ENCODE data around the gene MICAL1.
A peak's percentile ranks its signal among the peaks of the same experiment; 100 is the strongest.

The MICAL1 gene

GRCh38 chr6:109449795-109450673, 5.5 kb downstream of the MICAL1 start:
- no peak overlapping the region for H3K4me3 ChIP-seq (ENCODE audit: control insufficient read depth, low read depth, low read length)
- no peak for DNase-seq (ENCODE audit: low read depth)
- TF ChIP-seq, protein P1, sequence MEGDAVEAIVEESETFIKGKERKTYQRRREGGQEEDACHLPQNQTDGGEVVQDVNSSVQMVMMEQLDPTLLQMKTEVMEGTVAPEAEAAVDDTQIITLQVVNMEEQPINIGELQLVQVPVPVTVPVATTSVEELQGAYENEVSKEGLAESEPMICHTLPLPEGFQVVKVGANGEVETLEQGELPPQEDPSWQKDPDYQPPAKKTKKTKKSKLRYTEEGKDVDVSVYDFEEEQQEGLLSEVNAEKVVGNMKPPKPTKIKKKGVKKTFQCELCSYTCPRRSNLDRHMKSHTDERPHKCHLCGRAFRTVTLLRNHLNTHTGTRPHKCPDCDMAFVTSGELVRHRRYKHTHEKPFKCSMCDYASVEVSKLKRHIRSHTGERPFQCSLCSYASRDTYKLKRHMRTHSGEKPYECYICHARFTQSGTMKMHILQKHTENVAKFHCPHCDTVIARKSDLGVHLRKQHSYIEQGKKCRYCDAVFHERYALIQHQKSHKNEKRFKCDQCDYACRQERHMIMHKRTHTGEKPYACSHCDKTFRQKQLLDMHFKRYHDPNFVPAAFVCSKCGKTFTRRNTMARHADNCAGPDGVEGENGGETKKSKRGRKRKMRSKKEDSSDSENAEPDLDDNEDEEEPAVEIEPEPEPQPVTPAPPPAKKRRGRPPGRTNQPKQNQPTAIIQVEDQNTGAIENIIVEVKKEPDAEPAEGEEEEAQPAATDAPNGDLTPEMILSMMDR (conservative IDR thresholded peaks at IDR 0.05; ENCODE audit: control insufficient read depth, insufficient read depth, low read depth, low read length) = no peak

GRCh38 chr6:109449064-109449794, 6.3 kb downstream of the MICAL1 start:
- TF ChIP-seq, protein P1 (conservative IDR thresholded peaks at IDR 0.05; ENCODE audit: control insufficient read depth, insufficient read depth, low read depth, low read length) = no peak
- no peak for DNase-seq (ENCODE audit: low read depth)
- no peak overlapping the region for H3K4me3 ChIP-seq (ENCODE audit: control insufficient read depth, low read depth, low read length)

DNA sequence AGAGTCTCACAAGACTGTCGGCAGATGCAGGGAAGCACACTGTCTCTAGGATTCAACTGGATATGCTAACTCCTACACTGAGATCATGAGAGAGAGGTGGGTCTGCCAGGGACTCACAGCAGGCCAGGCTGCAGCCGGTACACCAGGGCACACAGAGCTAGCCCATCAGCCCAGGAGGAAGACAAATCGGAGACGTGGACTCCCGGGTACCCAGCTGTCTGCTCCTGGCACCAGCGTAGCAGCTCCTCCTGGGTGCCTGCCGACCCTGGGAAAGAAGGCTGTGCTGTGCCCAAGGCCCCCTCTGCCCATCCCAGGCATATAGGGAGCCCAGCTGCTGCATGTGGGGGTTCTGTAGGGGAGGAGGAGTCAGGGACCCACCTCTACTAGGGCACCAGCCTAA, 7.0 kb downstream of the MICAL1 start:
- TF ChIP-seq, protein P1 (conservative IDR thresholded peaks at IDR 0.05; ENCODE audit: control insufficient read depth, insufficient read depth, low read depth, low read length) = no peak
- DNase-seq (ENCODE audit: low read depth) = no peak
- H3K4me3 ChIP-seq (ENCODE audit: control insufficient read depth, low read depth, low read length) = no peak overlapping the region

GRCh38 chr6:109447878-109448555, 7.6 kb downstream of the MICAL1 start:
- H3K4me3 ChIP-seq (ENCODE audit: control insufficient read depth, low read depth, low read length) = no peak overlapping the region
- DNase-seq (ENCODE audit: low read depth) = peak; percentile 31
- TF ChIP-seq, protein P1 (conservative IDR thresholded peaks at IDR 0.05; ENCODE audit: control insufficient read depth, insufficient read depth, low read depth, low read length) = no peak

- no peak overlapping the region for H3K4me3 ChIP-seq (ENCODE audit: control insufficient read depth, low read depth, low read length)
- TF ChIP-seq, protein P1 (conservative IDR thresholded peaks at IDR 0.05; ENCODE audit: control insufficient read depth, insufficient read depth, low read depth, low read length) = no peak
- DNase-seq (ENCODE audit: low read depth) = no peak
Measured at GRCh38 chr6:109447087-109447486, 8.5 kb downstream of the MICAL1 start.

- TF ChIP-seq, protein P1 (conservative IDR thresholded peaks at IDR 0.05; ENCODE audit: control insufficient read depth, insufficient read depth, low read depth, low read length) = no peak
- no peak overlapping the region for H3K4me3 ChIP-seq (ENCODE audit: control insufficient read depth, low read depth, low read length)
- DNase-seq (ENCODE audit: low read depth) = no peak
Measured at GRCh38 chr6:109446541-109446940, 9.0 kb downstream of the MICAL1 start.

Measured in fibroblast of mammary gland (primary cell).